HCT116 (cell line): Measurements from ENCODE around the gene SPR. TPM values are rescaled to one million over a fixed set of nuclear protein-coding genes. Genes with fewer than 3 reads are reported as not detected.

ENCODE experiments used
- total RNA-seq: library from RNA; stranded (reverse); gene quantifications from one replicate; pipeline ENCODE4 v1.2.1, GENCODE V29; 2021; ENCODE audit not compliant: unreplicated experiment

The SPR gene
- total RNA-seq, 1 experiment from 2014 or later, result 66.9 TPM

Other genes with a start within 250 kb of the SPR start
- 25.4 TPM for gene EXOC6B, start 61.4 kb upstream of the SPR start, total RNA-seq
- gene EMX1, start 30.1 kb downstream of the SPR start, total RNA-seq, result 3.1 TPM
- gene SFXN5, start 184.3 kb downstream of the SPR start, total RNA-seq, result 10.0 TPM
- 20.8 TPM for gene RAB11FIP5, start 225.5 kb downstream of the SPR start, total RNA-seq